Neuronal stem cell (in vitro differentiated cells): ENCODE measurements around the gene MPZL2.
A peak's percentile ranks its signal among the peaks of the same experiment; 100 is the strongest.

Source experiments
- DNase-seq: peaks from one replicate; pipeline ENCODE4 v3.0.0-alpha.2; 2013; ENCODE audit warnings: low spot score
- H2AFZ ChIP-seq: one replicate; pipeline ENCODE4 v1.6.1; 2013; ENCODE audit warnings: mild to moderate bottlenecking, low read length, inconsistent platforms
- H2AK5ac ChIP-seq: 2 replicates; pipeline ENCODE4 v1.6.1; 2013; ENCODE audit warnings: low read depth, mild to moderate bottlenecking, inconsistent platforms, low read length, moderate library complexity, mixed read lengths
- H2BK120ac ChIP-seq: 2 replicates; pipeline ENCODE4 v1.6.1; 2013; ENCODE audit warnings: low read depth, mild to moderate bottlenecking, inconsistent platforms, low read length, moderate library complexity, mixed read lengths
- H2BK12ac ChIP-seq: one replicate; pipeline ENCODE4 v1.6.1; 2013; ENCODE audit warnings: low read length, inconsistent platforms
- H2BK15ac ChIP-seq: 2 replicates; pipeline ENCODE4 v1.6.1; 2013; ENCODE audit warnings: mild to moderate bottlenecking, low read length, inconsistent platforms, mixed read lengths
- H2BK5ac ChIP-seq: one replicate; pipeline ENCODE4 v1.6.1; 2013; ENCODE audit warnings: inconsistent platforms, mild to moderate bottlenecking, low read length, moderate library complexity
- H3K14ac ChIP-seq: one replicate; pipeline ENCODE4 v1.6.1; 2013; ENCODE audit warnings: low read length, inconsistent platforms
- H3K18ac ChIP-seq: 2 replicates; pipeline ENCODE4 v1.6.1; 2013; ENCODE audit warnings: low read length, inconsistent platforms
- H3K23ac ChIP-seq: 2 replicates; pipeline ENCODE4 v1.6.1; 2013; ENCODE audit warnings: low read depth, mild to moderate bottlenecking, mixed read lengths, low read length, inconsistent platforms; ENCODE audit not compliant: poor library complexity
- H3K27ac ChIP-seq: replicated peaks from 3 replicates; pipeline ENCODE4 v1.5.1; 2013; ENCODE audit warnings: low read length, inconsistent platforms
- H3K27me3 ChIP-seq, 3 experiments: 2 replicates each; pipeline ENCODE4 v1.6.1; 2013; ENCODE audit warnings: low read length in 3 of 3, mild to moderate bottlenecking in 2 of 3, inconsistent platforms in 1 of 3, low read depth in 1 of 3, mixed read lengths in 1 of 3, moderate library complexity in 1 of 3; ENCODE audit not compliant: control insufficient read depth in 3 of 3, insufficient read depth in 3 of 3
- H3K36me3 ChIP-seq, 2 donors: replicated peaks in 1 of 2; 2 replicates each; pipeline ENCODE4 v1.6.1; 2013; ENCODE audit warnings: low read length in 2 of 2; ENCODE audit not compliant: control insufficient read depth in 2 of 2, insufficient read depth in 2 of 2
- H3K4ac ChIP-seq: 2 replicates; pipeline ENCODE4 v1.6.1; 2013; ENCODE audit warnings: inconsistent platforms, mild to moderate bottlenecking, low read length, moderate library complexity
- H3K4me1 ChIP-seq, 2 donors: 1 replicate in 1 of 2; 2 replicates in 1 of 2; pipeline ENCODE4 v1.6.1; 2013; ENCODE audit warnings: low read length in 2 of 2, low read depth in 1 of 2; ENCODE audit not compliant: control insufficient read depth in 2 of 2, insufficient read depth in 1 of 2
- H3K4me2 ChIP-seq: one replicate; pipeline ENCODE4 v1.6.1; 2013; ENCODE audit warnings: mild to moderate bottlenecking, low read length, inconsistent platforms; ENCODE audit not compliant: insufficient read depth, poor library complexity, severe bottlenecking
- H3K4me3 ChIP-seq, 2 donors: 2 replicates each; pipeline ENCODE4 v1.5.1; 2013; ENCODE audit warnings: low read length in 2 of 2, mild to moderate bottlenecking in 2 of 2, inconsistent platforms in 1 of 2, moderate library complexity in 1 of 2
- H3K79me1 ChIP-seq: one replicate; pipeline ENCODE4 v1.6.1; 2013; ENCODE audit warnings: low read depth, mild to moderate bottlenecking, inconsistent platforms, low read length, moderate library complexity
- H3K9ac ChIP-seq: one replicate; pipeline ENCODE4 v1.6.1; 2013; ENCODE audit warnings: mild to moderate bottlenecking, low read depth, low read length, inconsistent platforms; ENCODE audit not compliant: poor library complexity
- H3K9me3 ChIP-seq, 2 donors: replicated peaks in 1 of 2; 2 replicates each; pipeline versions ENCODE3 to v1.6.1; 2013; ENCODE audit warnings: low read length in 2 of 2, mild to moderate bottlenecking in 2 of 2, inconsistent platforms in 1 of 2, low read depth in 1 of 2, mixed read lengths in 1 of 2, moderate library complexity in 1 of 2; ENCODE audit not compliant: control insufficient read depth in 2 of 2, insufficient read depth in 1 of 2
- H4K8ac ChIP-seq: one replicate; pipeline ENCODE4 v1.6.1; 2013; ENCODE audit warnings: low read depth, mild to moderate bottlenecking, inconsistent platforms, low read length, moderate library complexity
- H4K91ac ChIP-seq: one replicate; pipeline ENCODE4 v1.6.1; 2013; ENCODE audit warnings: low read length, low read depth, mild to moderate bottlenecking, inconsistent platforms; ENCODE audit not compliant: poor library complexity
- WGBS, 2 donors: extraction: QIAGEN DNeasy Blood & Tissue Kit; methylation state at CpG; one replicate each; pipeline ENCODE4 v1.1.7; 2013; ENCODE audit warnings: missing lambda C conversion rate in 2 of 2, mixed read lengths in 1 of 2; ENCODE audit not compliant: insufficient read length in 2 of 2, insufficient replicate concordance in 1 of 2; ENCODE audit errors: extremely low coverage in 2 of 2; 5-methylcytosine and 5-hydroxymethylcytosine counted together

The MPZL2 gene

DNA sequence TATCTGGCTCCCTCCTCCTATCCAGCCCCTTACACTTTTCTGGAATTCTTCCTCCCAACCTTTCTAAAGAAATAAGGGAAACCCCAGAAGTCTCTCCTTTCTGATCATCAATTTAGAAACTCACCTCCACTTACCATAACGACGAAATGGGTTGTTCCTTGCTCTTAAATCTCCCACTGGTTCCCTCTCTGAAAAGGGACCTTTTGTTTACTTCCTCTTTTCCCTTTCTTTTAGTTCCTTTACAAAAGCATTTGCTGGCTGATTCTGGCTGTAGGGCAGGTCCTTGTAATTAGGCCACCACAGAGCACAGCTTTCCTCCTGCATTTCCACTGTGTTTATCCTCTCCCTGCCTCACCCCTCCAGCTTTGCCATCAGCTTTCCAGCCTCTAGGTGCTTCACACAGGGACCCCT, 51.3 kb downstream of the MPZL2 start:
- Histone ChIP-seq H2AK5ac (no peak overlapping the region), H3K4me2 (no peak overlapping the region), H3K4me1 (peaks cover 0 to 15% of the 10 kb centered on the region in 2 donors), H3K23ac (no peak overlapping the region), H3K36me3 (no peaks in the 10 kb centered on the region), H3K79me1 (no peaks in the 10 kb centered on the region), H3K18ac (no peak overlapping the region), H3K9ac (no peak overlapping the region), H3K27me3 (peaks cover 0 to 19% (median 0%) of the 10 kb centered on the region in 3 experiments), H3K4ac (no peak overlapping the region), H2BK12ac (no peak overlapping the region), H2BK5ac (no peak overlapping the region), H4K91ac (no peak overlapping the region), H2BK15ac (no peak overlapping the region), H2AFZ (no peak overlapping the region), H3K9me3 (no peaks in the 10 kb centered on the region), H3K27ac (no peak overlapping the region), H3K4me3 (no peak overlapping the region), H2BK120ac (no peak overlapping the region), H4K8ac (no peak overlapping the region), H3K14ac (no peak overlapping the region)
- WGBS, 2 donors: no CpG with 5 or more reads among the region's 2 CpGs
- no peak for DNase-seq

DNA sequence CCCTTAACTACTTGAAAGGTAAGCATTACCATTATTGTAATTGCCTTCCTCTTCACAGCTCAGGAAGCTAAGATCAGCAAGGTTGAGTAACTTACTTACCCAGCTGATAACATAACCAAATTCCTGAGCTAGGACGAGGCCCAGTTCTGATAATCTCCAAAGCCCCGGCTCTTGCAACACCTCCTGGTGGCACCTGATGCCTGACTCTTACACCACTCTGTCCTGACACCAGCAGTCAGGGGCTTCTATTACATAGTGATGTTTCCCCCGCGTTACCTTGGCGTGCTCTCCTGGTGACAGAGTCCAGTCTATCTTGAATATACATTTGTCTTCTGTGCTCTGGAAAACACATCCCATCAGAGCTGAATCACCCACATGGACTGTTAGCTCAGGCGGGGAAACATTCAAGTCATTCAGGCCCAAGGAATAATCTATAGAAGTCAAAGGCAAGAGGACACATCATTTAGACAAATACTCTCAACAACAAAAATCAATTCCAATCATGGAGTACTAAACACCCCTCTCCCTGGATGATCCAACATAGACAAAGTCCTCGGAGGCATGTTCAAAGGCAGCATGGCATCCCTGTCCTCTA, 51.9 kb downstream of the MPZL2 start:
- no peak overlapping the region for H2BK120ac ChIP-seq
- H3K14ac ChIP-seq: no peak overlapping the region
- peaks cover 0 to 22% (median 0%) of the 10 kb centered on the region in 3 experiments for H3K27me3 ChIP-seq
- no peaks in the 10 kb centered on the region for H3K9me3 ChIP-seq
- no peak overlapping the region for H2BK12ac ChIP-seq
- H3K18ac ChIP-seq: no peak overlapping the region
- no peak overlapping the region for H2AK5ac ChIP-seq
- no peaks in the 10 kb centered on the region for H3K79me1 ChIP-seq
- H2AFZ ChIP-seq: no peak overlapping the region
- no peak overlapping the region for H3K27ac ChIP-seq
- no peak overlapping the region for H2BK5ac ChIP-seq
- peaks cover 0 to 15% of the 10 kb centered on the region in 2 donors for H3K4me1 ChIP-seq
- H3K4ac ChIP-seq: no peak overlapping the region
- no CpG with 5 or more reads among the region's 7 CpGs for WGBS, 2 donors
- H2BK15ac ChIP-seq: no peak overlapping the region
- no peak overlapping the region for H3K23ac ChIP-seq
- H4K8ac ChIP-seq: no peak overlapping the region
- no peak overlapping the region for H3K4me2 ChIP-seq
- no peaks in the 10 kb centered on the region for H3K36me3 ChIP-seq
- no peak for DNase-seq
- no peak overlapping the region for H4K91ac ChIP-seq
- H3K4me3 ChIP-seq: no peak overlapping the region
- no peak overlapping the region for H3K9ac ChIP-seq

DNA sequence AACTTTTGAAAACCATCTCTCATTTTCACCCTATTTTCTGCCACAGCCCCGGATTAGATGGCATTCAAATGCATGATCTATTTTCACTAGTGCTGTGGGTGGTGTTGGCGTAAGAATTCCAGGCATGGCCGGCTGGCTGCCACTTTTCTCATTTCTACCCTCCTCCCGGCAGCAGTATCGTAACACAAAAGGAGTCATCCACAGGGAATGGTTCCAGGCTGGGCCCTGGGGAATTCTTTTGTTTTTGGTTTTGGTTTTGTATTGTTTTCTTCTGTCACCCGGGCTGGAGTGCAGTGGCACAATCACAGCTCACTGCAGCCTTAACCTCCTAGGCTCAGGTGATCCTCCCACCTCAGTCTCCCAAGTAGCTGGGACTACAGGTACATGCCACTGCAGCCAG, 53.1 kb downstream of the MPZL2 start:
- Histone ChIP-seq H4K8ac (no peak overlapping the region), H3K14ac (no peak overlapping the region), H2AK5ac (no peak overlapping the region), H3K27me3 (peaks cover 0 to 30% (median under 1%) of the 10 kb centered on the region in 3 experiments), H2AFZ (no peak overlapping the region), H3K9me3 (no peaks in the 10 kb centered on the region), H3K79me1 (no peaks in the 10 kb centered on the region), H2BK120ac (no peak overlapping the region), H3K36me3 (no peaks in the 10 kb centered on the region), H3K27ac (no peak overlapping the region), H2BK12ac (no peak overlapping the region), H3K4me1 (peaks cover 0 to 16% of the 10 kb centered on the region in 2 donors), H3K23ac (no peak overlapping the region), H2BK5ac (no peak overlapping the region), H3K4me3 (no peak overlapping the region), H3K4me2 (no peak overlapping the region), H4K91ac (no peak overlapping the region), H2BK15ac (no peak overlapping the region), H3K18ac (no peak overlapping the region), H3K4ac (no peak overlapping the region), H3K9ac (no peak overlapping the region)
- DNase-seq: peak; percentile 50
- WGBS, 2 donors: no CpG with 5 or more reads among the region's 6 CpGs

DNA sequence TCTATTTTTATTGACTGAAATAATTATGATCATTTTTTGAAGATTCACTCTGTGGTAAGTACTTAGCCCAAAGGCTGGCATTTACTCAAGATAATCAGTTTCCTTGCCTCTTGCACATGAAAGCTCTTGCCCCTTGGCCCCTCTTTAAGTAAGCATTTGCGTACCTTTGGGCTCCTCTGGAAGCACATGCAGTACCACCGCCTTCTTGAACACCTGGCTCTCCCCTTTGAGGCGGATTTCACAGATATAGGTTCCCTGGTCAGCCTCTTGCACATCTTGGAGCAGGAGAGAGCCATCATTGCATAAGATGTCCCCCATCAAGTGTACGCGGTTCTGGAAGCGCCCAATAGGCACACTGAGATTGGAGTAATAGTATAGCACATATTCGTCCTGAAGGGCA, 53.8 kb downstream of the MPZL2 start:
- H3K23ac ChIP-seq: no peak overlapping the region
- H2AFZ ChIP-seq: no peak overlapping the region
- WGBS, 2 donors: no CpG with 5 or more reads among the region's 7 CpGs
- H3K4ac ChIP-seq: no peak overlapping the region
- H3K36me3 ChIP-seq: no peaks in the 10 kb centered on the region
- H3K9ac ChIP-seq: no peak overlapping the region
- H3K79me1 ChIP-seq: no peaks in the 10 kb centered on the region
- H3K27ac ChIP-seq: no peak overlapping the region
- H4K91ac ChIP-seq: no peak overlapping the region
- H4K8ac ChIP-seq: no peak overlapping the region
- peak overlapping the region; percentile 48 for H2AK5ac ChIP-seq
- H3K4me2 ChIP-seq: no peak overlapping the region
- no peaks in the 10 kb centered on the region for H3K9me3 ChIP-seq
- H3K27me3 ChIP-seq: peaks cover 0 to 35% (median 2%) of the 10 kb centered on the region in 3 experiments
- H3K18ac ChIP-seq: peak overlapping the region; percentile 57
- DNase-seq: no peak
- H3K14ac ChIP-seq: no peak overlapping the region
- H3K4me1 ChIP-seq: peaks cover 0 to 16% of the 10 kb centered on the region in 2 donors
- no peak overlapping the region for H2BK5ac ChIP-seq
- H3K4me3 ChIP-seq: no peak overlapping the region
- H2BK15ac ChIP-seq: peak overlapping the region; percentile 61
- no peak overlapping the region for H2BK120ac ChIP-seq
- H2BK12ac ChIP-seq: no peak overlapping the region
